Mesenchymal stem cell (in vitro differentiated cells and primary cell): ENCODE data around the gene NT5DC1.

Experiments
- DNase-seq: peaks from one replicate; pipeline ENCODE4 v3.0.0-alpha.2; 2013
- H2AFZ ChIP-seq: one replicate; pipeline ENCODE4 v1.6.1; 2013; ENCODE audit warnings: low read depth, mild to moderate bottlenecking, control low read depth, inconsistent platforms, low read length, moderate library complexity
- H2AK5ac ChIP-seq: 2 replicates; pipeline ENCODE4 v1.6.1; 2013; ENCODE audit warnings: low read length, moderate library complexity, mild to moderate bottlenecking, inconsistent platforms; ENCODE audit not compliant: severe bottlenecking
- H2BK120ac ChIP-seq: one replicate; pipeline ENCODE4 v1.6.1; 2013; ENCODE audit warnings: low read depth, mild to moderate bottlenecking, inconsistent platforms, low read length, moderate library complexity
- H2BK12ac ChIP-seq, 2 experiments: one replicate each; pipeline ENCODE4 v1.6.1; 2013; ENCODE audit warnings: inconsistent platforms in 2 of 2, low read length in 2 of 2, mild to moderate bottlenecking in 2 of 2, moderate library complexity in 2 of 2, control low read depth in 1 of 2
- H2BK15ac ChIP-seq: one replicate; pipeline ENCODE4 v1.6.1; 2013; ENCODE audit warnings: mild to moderate bottlenecking, low read depth, inconsistent platforms; ENCODE audit not compliant: poor library complexity, severe bottlenecking
- H2BK5ac ChIP-seq: 2 replicates; pipeline ENCODE4 v1.6.1; 2013; ENCODE audit warnings: low read depth, mild to moderate bottlenecking, low read length, control low read depth, inconsistent platforms; ENCODE audit not compliant: poor library complexity, severe bottlenecking
- H3K14ac ChIP-seq, 2 experiments: one replicate each; pipeline ENCODE4 v1.6.1; 2013; ENCODE audit warnings: inconsistent platforms in 2 of 2, low read length in 2 of 2, control low read depth in 1 of 2, mild to moderate bottlenecking in 1 of 2, moderate library complexity in 1 of 2
- H3K18ac ChIP-seq, 2 experiments: one replicate each; pipeline ENCODE4 v1.6.1; 2013; ENCODE audit warnings: inconsistent platforms in 2 of 2, low read length in 2 of 2, control low read depth in 1 of 2, low read depth in 1 of 2, mild to moderate bottlenecking in 1 of 2
- H3K23ac ChIP-seq, 2 experiments: one replicate each; pipeline ENCODE4 v1.6.1; 2013; ENCODE audit warnings: inconsistent platforms in 2 of 2, low read length in 2 of 2, mild to moderate bottlenecking in 2 of 2, moderate library complexity in 2 of 2, control low read depth in 1 of 2
- H3K27ac ChIP-seq: 2 replicates; pipeline ENCODE4 v1.5.1; 2013; ENCODE audit warnings: mild to moderate bottlenecking, moderate library complexity, low read length, control low read depth, inconsistent platforms; ENCODE audit not compliant: poor library complexity, severe bottlenecking
- H3K27me3 ChIP-seq, 2 experiments: 2 replicates each; pipeline versions ENCODE4 v1.6.1 to v1.7.0; 2013; ENCODE audit warnings: low read length in 2 of 2, mild to moderate bottlenecking in 2 of 2, moderate library complexity in 2 of 2, control low read depth in 1 of 2, inconsistent platforms in 1 of 2; ENCODE audit not compliant: control insufficient read depth in 1 of 2, insufficient read depth in 1 of 2
- H3K36me3 ChIP-seq, 2 experiments: 2 replicates each; pipeline versions ENCODE4 v1.6.1 to v1.7.0; 2013; ENCODE audit warnings: low read length in 2 of 2, control low read depth in 1 of 2, inconsistent platforms in 1 of 2, low read depth in 1 of 2, mild to moderate bottlenecking in 1 of 2; ENCODE audit not compliant: insufficient read depth in 2 of 2, control insufficient read depth in 1 of 2
- H3K4ac ChIP-seq, 2 experiments: one replicate each; pipeline ENCODE4 v1.6.1; 2013; ENCODE audit warnings: inconsistent platforms in 2 of 2, low read length in 2 of 2, mild to moderate bottlenecking in 2 of 2, moderate library complexity in 2 of 2, control low read depth in 1 of 2, low read depth in 1 of 2
- H3K4me1 ChIP-seq: 2 replicates; pipeline ENCODE4 v1.6.1; 2013; ENCODE audit warnings: low read depth, low read length, control low read depth; ENCODE audit not compliant: control insufficient read depth, insufficient read depth
- H3K4me2 ChIP-seq: 2 replicates; pipeline ENCODE4 v1.6.1; 2013; ENCODE audit warnings: low read length, mild to moderate bottlenecking, inconsistent platforms; ENCODE audit not compliant: poor library complexity, severe bottlenecking
- H3K4me3 ChIP-seq, 2 experiments: 2 replicates each; pipeline versions ENCODE4 v1.5.1 to v1.7.0; 2013; ENCODE audit warnings: low read length in 2 of 2, mild to moderate bottlenecking in 2 of 2, control low read depth in 1 of 2, low read depth in 1 of 2; ENCODE audit not compliant: insufficient read depth in 1 of 2
- H3K79me1 ChIP-seq: replicated peaks from 2 replicates; pipeline ENCODE4 v1.6.1; 2013; ENCODE audit warnings: mild to moderate bottlenecking, control low read depth, low read length, inconsistent platforms; ENCODE audit not compliant: poor library complexity, severe bottlenecking
- H3K9ac ChIP-seq: 2 replicates; pipeline ENCODE4 v1.7.0; 2013; ENCODE audit warnings: mild to moderate bottlenecking, low read length, moderate library complexity
- H3K9me3 ChIP-seq: 2 replicates; pipeline ENCODE4 v1.7.0; 2013; ENCODE audit warnings: mild to moderate bottlenecking, low read length; ENCODE audit not compliant: control insufficient read depth
- H4K8ac ChIP-seq: one replicate; pipeline ENCODE4 v1.6.1; 2013; ENCODE audit warnings: inconsistent platforms, mild to moderate bottlenecking, low read length, moderate library complexity
- H4K91ac ChIP-seq: one replicate; pipeline ENCODE4 v1.6.1; 2013; ENCODE audit warnings: mild to moderate bottlenecking, low read length, inconsistent platforms
- WGBS: methylation state at CpG from one replicate; pipeline ENCODE4 v1.1.7; 2013; ENCODE audit warnings: mixed read lengths; 5-methylcytosine and 5-hydroxymethylcytosine counted together

The NT5DC1 gene

GRCh38 chr6:116291701-116292396 lies 191.2 kb downstream of the NT5DC1 start:
- Histone ChIP-seq H4K8ac (no peak overlapping the region), H3K27me3 (no peaks in the 10 kb centered on the region), H3K9ac (no peak overlapping the region), H2BK120ac (no peak overlapping the region), H3K4me2 (no peak overlapping the region), H3K9me3 (no peaks in the 10 kb centered on the region), H2AFZ (no peak overlapping the region), H3K4ac (no peak overlapping the region), H3K4me3 (no peak overlapping the region), H3K4me1 (no peaks in the 10 kb centered on the region), H2BK15ac (no peak overlapping the region), H3K18ac (peak overlapping the region in 1 of 2 experiments; percentile 47), H2AK5ac (no peak overlapping the region), H3K36me3 (no peaks in the 10 kb centered on the region), H3K23ac (no peak overlapping the region), H2BK12ac (no peak overlapping the region), H3K14ac (no peak overlapping the region), H4K91ac (no peak overlapping the region), H3K79me1 (peaks cover 6% of the 10 kb centered on the region), H2BK5ac (no peak overlapping the region), H3K27ac (no peak overlapping the region)
- no peak for DNase-seq
- 86% methylated on average over 4 of the region's 4 CpGs for WGBS

DNA sequence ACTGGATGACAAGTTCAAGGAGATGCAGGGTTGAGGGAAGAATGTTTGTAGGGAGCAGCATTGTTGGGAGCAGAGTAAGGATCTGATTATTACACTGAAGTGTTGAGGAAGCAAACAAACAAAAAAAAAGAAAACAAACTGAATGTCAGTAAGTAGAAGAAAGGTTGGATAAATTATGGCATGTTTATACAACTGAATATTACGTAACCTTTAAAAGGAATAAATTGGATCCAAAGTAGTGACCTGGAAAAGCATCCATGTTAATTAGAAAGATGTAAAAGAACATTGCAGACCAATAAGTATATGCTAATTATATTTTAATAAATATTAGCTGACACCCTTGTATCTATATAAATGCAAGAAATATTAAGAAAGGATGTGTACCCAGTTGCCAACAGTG lies 191.9 kb downstream of the NT5DC1 start:
- Histone ChIP-seq H3K9me3 (no peaks in the 10 kb centered on the region), H3K36me3 (no peaks in the 10 kb centered on the region), H3K79me1 (peaks cover 6% of the 10 kb centered on the region), H2AK5ac (no peak overlapping the region), H2BK15ac (no peak overlapping the region), H2BK120ac (no peak overlapping the region), H3K27me3 (no peaks in the 10 kb centered on the region), H3K4me3 (no peak overlapping the region), H2BK12ac (no peak overlapping the region), H3K23ac (no peak overlapping the region), H4K8ac (no peak overlapping the region), H3K14ac (no peak overlapping the region), H2AFZ (no peak overlapping the region), H3K9ac (no peak overlapping the region), H3K4me2 (no peak overlapping the region), H3K4me1 (no peaks in the 10 kb centered on the region), H4K91ac (no peak overlapping the region), H3K4ac (no peak overlapping the region), H2BK5ac (no peak overlapping the region), H3K18ac (no peak overlapping the region), H3K27ac (no peak overlapping the region)
- DNase-seq, result no peak
- no CpG with 5 or more reads among the region's 1 CpG for WGBS

DNA sequence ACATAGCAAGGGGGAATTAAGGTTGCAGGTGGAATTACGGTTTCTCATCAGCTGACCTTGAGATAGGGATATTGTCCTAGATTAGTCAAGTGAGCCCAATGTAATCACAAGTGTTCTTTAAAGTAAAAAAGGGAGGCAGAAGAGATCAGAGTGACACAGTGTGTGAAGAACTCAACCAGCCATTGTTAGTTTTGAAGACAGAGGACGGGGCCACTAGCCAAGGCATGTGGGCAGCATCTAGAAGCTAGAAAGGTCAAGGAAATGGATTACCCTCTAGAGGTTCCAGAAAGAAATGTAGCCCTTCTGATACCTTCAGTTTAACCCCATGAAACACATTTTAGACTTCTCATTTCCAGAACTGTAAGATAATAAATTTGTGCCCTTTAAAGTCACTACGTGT lies 197.6 kb downstream of the NT5DC1 start:
- Histone ChIP-seq H3K36me3 (no peaks in the 10 kb centered on the region), H3K4me2 (no peak overlapping the region), H3K18ac (no peak overlapping the region), H3K4me1 (no peaks in the 10 kb centered on the region), H3K79me1 (peaks cover 4% of the 10 kb centered on the region), H2AK5ac (no peak overlapping the region), H3K14ac (no peak overlapping the region), H3K23ac (no peak overlapping the region), H4K8ac (no peak overlapping the region), H3K9ac (no peak overlapping the region), H2BK5ac (no peak overlapping the region), H2BK12ac (no peak overlapping the region), H3K4ac (no peak overlapping the region), H2BK15ac (no peak overlapping the region), H2BK120ac (no peak overlapping the region), H2AFZ (no peak overlapping the region), H3K27ac (no peak overlapping the region), H3K4me3 (no peak overlapping the region), H3K9me3 (peaks cover 9% of the 10 kb centered on the region), H3K27me3 (no peaks in the 10 kb centered on the region), H4K91ac (no peak overlapping the region)
- WGBS, result 93% methylated on average over 2 of the region's 3 CpGs
- no peak for DNase-seq

DNA sequence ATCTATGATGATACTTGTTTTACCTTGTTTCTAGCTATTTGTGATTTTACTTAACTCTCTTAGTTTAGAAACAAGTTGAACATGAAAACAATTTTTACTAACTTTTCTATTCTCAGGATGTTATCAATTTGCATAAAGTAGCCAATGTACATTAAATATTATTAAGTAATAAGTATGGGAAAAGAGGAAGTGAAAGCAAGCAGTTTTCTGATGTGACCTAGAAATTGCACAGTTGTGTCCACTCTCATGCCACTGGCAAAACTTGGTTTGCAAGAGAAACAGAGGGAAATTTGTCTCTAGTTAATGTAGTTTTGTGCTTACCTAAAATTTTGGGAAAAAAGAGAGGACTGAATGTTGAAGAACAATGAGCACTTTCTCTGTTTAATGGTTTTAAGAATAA lies 198.3 kb downstream of the NT5DC1 start:
- H3K4ac ChIP-seq, result no peak overlapping the region
- no peak overlapping the region for H3K18ac ChIP-seq
- H3K4me3 ChIP-seq, result no peak overlapping the region
- no peak overlapping the region for H3K14ac ChIP-seq
- no peak overlapping the region for H2BK15ac ChIP-seq
- no peak overlapping the region for H2AFZ ChIP-seq
- no peak overlapping the region for H3K9ac ChIP-seq
- H3K27me3 ChIP-seq, result no peaks in the 10 kb centered on the region
- no peak overlapping the region for H3K23ac ChIP-seq
- H3K4me1 ChIP-seq, result no peaks in the 10 kb centered on the region
- H4K8ac ChIP-seq, result no peak overlapping the region
- H2BK120ac ChIP-seq, result no peak overlapping the region
- peaks cover 4% of the 10 kb centered on the region for H3K79me1 ChIP-seq
- H4K91ac ChIP-seq, result no peak overlapping the region
- no peak overlapping the region for H2AK5ac ChIP-seq
- H3K36me3 ChIP-seq, result no peaks in the 10 kb centered on the region
- peaks cover 9% of the 10 kb centered on the region for H3K9me3 ChIP-seq
- no peak overlapping the region for H2BK5ac ChIP-seq
- H3K27ac ChIP-seq, result no peak overlapping the region
- H3K4me2 ChIP-seq, result no peak overlapping the region
- no peak for DNase-seq
- H2BK12ac ChIP-seq, result no peak overlapping the region
